Caco-2 (cell line): ENCODE data around the gene SMAD1. TPM values are rescaled to one million over a fixed set of nuclear protein-coding genes. Genes with fewer than 3 reads are reported as not detected.

Source experiments
- BruUV-seq: library from RNA; stranded (reverse); fragments of 400-500 nt; replicated peaks from 2 replicates; lab custom pipeline; 2021; lab: Mats Ljungman, UMichigan
- CTCF ChIA-PET: fragments of 300-600 bp; sonication (Branson Sonifier 250); formaldehyde crosslinking; loops from one replicate; lab custom pipeline; 2022; ENCODE audit warnings: antibody characterized with exemption; lab: Charles Lee
- POLR2A ChIA-PET: fragments of 300-600 bp; sonication (Branson Sonifier 250); formaldehyde crosslinking; loops from one replicate; lab custom pipeline; 2022; ENCODE audit warnings: antibody characterized with exemption; lab: Charles Lee
- DNase-seq, 2 experiments: peaks; one replicate each; pipeline versions ENCODE4 v3.0.0 to v3.0.0-alpha.2; 2020 to 2022
- H3K27me3 ChIP-seq: replicated peaks from 2 replicates; pipeline ENCODE4 v1.6.0; 2011; ENCODE audit warnings: low read length; ENCODE audit not compliant: control insufficient read depth, insufficient read depth
- H3K36me3 ChIP-seq: 2 replicates; pipeline ENCODE4 v1.5.1; 2011; ENCODE audit warnings: low read length; ENCODE audit not compliant: control insufficient read depth, insufficient read depth
- H3K4me1 ChIP-seq: fragments of 250-450 bp; sonication (Bioruptor Pico); 2 replicates; pipeline ENCODE4 v1.5.1; 2020; ENCODE audit warnings: mild to moderate bottlenecking
- H3K4me3 ChIP-seq: 2 replicates; pipeline ENCODE4 v1.5.1; 2011; ENCODE audit warnings: low read depth, mild to moderate bottlenecking, control low read depth, low read length
- H3K9me3 ChIP-seq: fragments of 250-450 bp; sonication (Bioruptor Pico); 2 replicates; pipeline ENCODE4 v1.5.1; 2020; ENCODE audit warnings: mild to moderate bottlenecking, moderate library complexity
- H3K27ac Mint-ChIP-seq: one replicate; pipeline ENCODE4 v1.8.0; 2022; ENCODE audit warnings: mixed read lengths; ENCODE audit not compliant: unreplicated experiment
- H3K27me3 Mint-ChIP-seq: one replicate; pipeline ENCODE4 v1.8.0; 2022; ENCODE audit warnings: mixed read lengths; ENCODE audit not compliant: insufficient read depth, unreplicated experiment
- H3K36me3 Mint-ChIP-seq: one replicate; pipeline ENCODE4 v1.8.0; 2022; ENCODE audit warnings: mild to moderate bottlenecking, mixed read lengths; ENCODE audit not compliant: insufficient read depth, unreplicated experiment
- H3K4me1 Mint-ChIP-seq: one replicate; pipeline ENCODE4 v1.8.0; 2022; ENCODE audit warnings: low read depth, mixed read lengths; ENCODE audit not compliant: unreplicated experiment
- H3K4me3 Mint-ChIP-seq: one replicate; pipeline ENCODE4 v1.8.0; 2022; ENCODE audit warnings: mild to moderate bottlenecking, moderate library complexity, mixed read lengths; ENCODE audit not compliant: unreplicated experiment
- H3K9me3 Mint-ChIP-seq: one replicate; pipeline ENCODE4 v1.8.0; 2022; ENCODE audit warnings: mixed read lengths; ENCODE audit not compliant: unreplicated experiment
- intact Hi-C: fragments of 100-400 bp; cut with micrococcal nuclease; formaldehyde crosslinking; loops from one replicate; pipeline ENCODE4 v1.10.0; 2022; ENCODE audit not compliant: unreplicated experiment
- total RNA-seq: library from RNA; stranded (reverse); gene quantifications from 2 replicates; pipeline ENCODE4 v1.2.3, GENCODE V29; 2022
- TF ChIP-seq, protein P1 (sequence below), 2 experiments: fragments of 200-600 bp in 1 of 2; IDR thresholded peaks; 1 replicate in 1 of 2; 2 replicates in 1 of 2; pipeline versions ENCODE4 v1.5.1 to v1.8.0; 2011 to 2022; ENCODE audit warnings: antibody characterized with exemption in 1 of 2, control low read depth in 1 of 2, inconsistent platforms in 1 of 2, low read depth in 1 of 2, low read length in 1 of 2, mild to moderate bottlenecking in 1 of 2, moderate library complexity in 1 of 2; ENCODE audit not compliant: insufficient read depth in 1 of 2, severe bottlenecking in 1 of 2, unreplicated experiment in 1 of 2

Gene SMAD1
- total RNA-seq, 1 experiment from 2014 or later: 4.9 TPM

DNA sequence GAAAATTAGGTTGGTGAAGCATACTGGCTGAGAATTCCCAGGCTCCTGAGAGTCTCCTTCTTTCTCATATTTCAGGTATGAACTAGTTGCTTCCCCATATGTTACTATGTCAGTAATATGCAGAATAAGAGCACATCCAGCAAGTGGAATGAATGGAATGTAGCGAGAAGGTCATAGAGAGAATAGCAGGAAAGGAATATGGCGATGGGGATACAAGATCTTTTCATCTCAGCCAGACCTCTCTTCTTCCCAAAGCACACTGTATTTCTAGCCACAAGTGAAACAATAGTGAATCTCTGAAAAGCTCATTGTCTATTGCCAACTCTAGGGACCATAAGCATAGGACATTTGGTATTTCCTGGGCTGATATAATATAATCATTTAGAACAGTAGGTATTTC, 82.9 kb downstream of the SMAD1 start:
- Mint-ChIP-seq H3K4me1 (no peaks in the 10 kb centered on the region), H3K4me3 (no peak overlapping the region), H3K27me3 (peaks cover 4% of the 10 kb centered on the region), H3K36me3 (no peaks in the 10 kb centered on the region), H3K9me3 (peaks cover 5% of the 10 kb centered on the region), H3K27ac (no peak overlapping the region)
- no peaks in the 10 kb centered on the region for H3K9me3 ChIP-seq
- TF ChIP-seq, protein P1, sequence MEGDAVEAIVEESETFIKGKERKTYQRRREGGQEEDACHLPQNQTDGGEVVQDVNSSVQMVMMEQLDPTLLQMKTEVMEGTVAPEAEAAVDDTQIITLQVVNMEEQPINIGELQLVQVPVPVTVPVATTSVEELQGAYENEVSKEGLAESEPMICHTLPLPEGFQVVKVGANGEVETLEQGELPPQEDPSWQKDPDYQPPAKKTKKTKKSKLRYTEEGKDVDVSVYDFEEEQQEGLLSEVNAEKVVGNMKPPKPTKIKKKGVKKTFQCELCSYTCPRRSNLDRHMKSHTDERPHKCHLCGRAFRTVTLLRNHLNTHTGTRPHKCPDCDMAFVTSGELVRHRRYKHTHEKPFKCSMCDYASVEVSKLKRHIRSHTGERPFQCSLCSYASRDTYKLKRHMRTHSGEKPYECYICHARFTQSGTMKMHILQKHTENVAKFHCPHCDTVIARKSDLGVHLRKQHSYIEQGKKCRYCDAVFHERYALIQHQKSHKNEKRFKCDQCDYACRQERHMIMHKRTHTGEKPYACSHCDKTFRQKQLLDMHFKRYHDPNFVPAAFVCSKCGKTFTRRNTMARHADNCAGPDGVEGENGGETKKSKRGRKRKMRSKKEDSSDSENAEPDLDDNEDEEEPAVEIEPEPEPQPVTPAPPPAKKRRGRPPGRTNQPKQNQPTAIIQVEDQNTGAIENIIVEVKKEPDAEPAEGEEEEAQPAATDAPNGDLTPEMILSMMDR (IDR thresholded peaks at IDR 0.05; ENCODE audit: insufficient read depth in 1 of 2, low read depth in 1 of 2, low read length in 1 of 2, severe bottlenecking in 1 of 2, unreplicated experiment in 1 of 2): no peak
- H3K4me1 ChIP-seq: no peaks in the 10 kb centered on the region
- no peak overlapping the region for H3K4me3 ChIP-seq
- H3K27me3 ChIP-seq: no peaks in the 10 kb centered on the region
- CTCF ChIA-PET: no interaction called here
- POLR2A ChIA-PET: no interaction called here
- no peak for DNase-seq
- BruUV-seq: no TSS peak
- no peaks in the 10 kb centered on the region for H3K36me3 ChIP-seq
- intact Hi-C loops: no loop called here

DNA sequence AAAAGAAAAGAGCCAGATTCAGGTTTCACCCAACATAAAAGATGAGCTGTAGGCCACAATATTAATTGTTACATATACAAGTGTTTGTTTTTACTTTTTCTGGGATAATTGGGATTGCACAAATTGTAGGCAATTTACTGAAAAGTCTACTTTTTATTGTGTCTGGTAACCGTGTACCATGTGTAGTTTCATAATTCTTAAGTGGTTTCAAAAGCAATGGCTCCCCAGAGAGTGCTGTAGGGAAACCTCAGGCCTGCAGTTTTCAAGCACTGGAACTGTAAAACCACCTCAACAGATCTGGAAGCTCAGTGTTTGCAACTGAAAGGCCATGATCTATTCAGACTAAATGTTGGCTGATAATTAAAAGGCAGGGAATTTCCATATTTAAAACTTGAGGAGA, 83.7 kb downstream of the SMAD1 start:
- DNase-seq: no peak
- no peaks in the 10 kb centered on the region for H3K4me1 ChIP-seq
- no peaks in the 10 kb centered on the region for H3K9me3 ChIP-seq
- TF ChIP-seq, protein P1 (IDR thresholded peaks at IDR 0.05; ENCODE audit: insufficient read depth in 1 of 2, low read depth in 1 of 2, low read length in 1 of 2, severe bottlenecking in 1 of 2, unreplicated experiment in 1 of 2): no peak
- CTCF ChIA-PET: no interaction called here
- Mint-ChIP-seq H3K27ac (no peak overlapping the region), H3K4me3 (no peak overlapping the region), H3K9me3 (peaks cover 5% of the 10 kb centered on the region), H3K4me1 (no peaks in the 10 kb centered on the region), H3K36me3 (no peaks in the 10 kb centered on the region), H3K27me3 (peaks cover 4% of the 10 kb centered on the region)
- H3K4me3 ChIP-seq: no peak overlapping the region
- intact Hi-C loops: no loop called here
- H3K36me3 ChIP-seq: no peaks in the 10 kb centered on the region
- POLR2A ChIA-PET: no interaction called here
- H3K27me3 ChIP-seq: no peaks in the 10 kb centered on the region
- BruUV-seq: no TSS peak

DNA sequence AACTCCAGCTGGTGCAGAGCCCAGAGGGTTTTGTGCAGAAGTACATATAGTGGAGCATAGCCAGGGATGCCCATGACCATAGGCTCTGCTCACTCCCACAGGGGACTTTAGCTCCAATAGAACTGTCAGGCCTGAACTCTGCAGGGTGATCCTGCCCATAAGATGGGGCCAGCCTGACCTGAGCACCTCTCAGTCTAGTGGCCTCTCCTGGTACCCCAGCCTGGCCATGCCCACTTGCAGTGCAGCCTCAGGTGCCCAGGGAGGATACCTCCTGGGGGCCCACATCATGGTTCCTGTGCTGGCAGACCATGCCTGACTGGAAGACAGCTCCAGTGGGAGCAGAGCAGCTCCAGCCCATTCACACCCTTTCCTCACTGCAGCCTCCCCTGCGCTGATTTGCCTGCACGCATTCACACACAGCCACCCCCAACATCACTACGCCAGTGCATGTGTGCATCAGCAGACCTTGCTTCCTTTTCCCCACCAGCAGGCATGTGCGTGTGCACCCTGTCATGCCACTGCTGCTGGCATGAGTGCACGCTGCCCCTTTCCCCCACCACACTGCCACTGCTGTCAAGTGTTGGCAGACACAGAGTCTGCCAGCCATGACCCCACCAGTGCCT, 84.5 kb downstream of the SMAD1 start:
- Histone ChIP-seq H3K4me3 (no peak overlapping the region), H3K9me3 (no peaks in the 10 kb centered on the region), H3K27me3 (no peaks in the 10 kb centered on the region), H3K4me1 (no peaks in the 10 kb centered on the region), H3K36me3 (no peaks in the 10 kb centered on the region)
- no peaks in the 10 kb centered on the region for H3K36me3 Mint-ChIP-seq
- H3K4me3 Mint-ChIP-seq: no peak overlapping the region
- no TSS peak for BruUV-seq
- TF ChIP-seq, protein P1 (IDR thresholded peaks at IDR 0.05; ENCODE audit: insufficient read depth in 1 of 2, low read depth in 1 of 2, low read length in 1 of 2, severe bottlenecking in 1 of 2, unreplicated experiment in 1 of 2): no peak
- ChIA-PET POLR2A (no interaction called here), CTCF (no interaction called here)
- intact Hi-C loops: no loop called here
- no peaks in the 10 kb centered on the region for H3K4me1 Mint-ChIP-seq
- no peak overlapping the region for H3K27ac Mint-ChIP-seq
- peaks cover 5% of the 10 kb centered on the region for H3K9me3 Mint-ChIP-seq
- no peak for DNase-seq
- peaks cover 4% of the 10 kb centered on the region for H3K27me3 Mint-ChIP-seq
